Hippocampal formation (tissue), 2 donors: ENCODE results near the gene CDKL1.
"Not testable (repeated sequence)": the region's sequence is repeated elsewhere in the genome, so short reads cannot be mapped to it uniquely, and the experiment has no call there.

Experiments
- DNase-seq, 2 donors: peaks; one replicate each; lab custom pipeline; 2025; lab: John Stamatoyannopoulos, UW

The CDKL1 gene

DNA sequence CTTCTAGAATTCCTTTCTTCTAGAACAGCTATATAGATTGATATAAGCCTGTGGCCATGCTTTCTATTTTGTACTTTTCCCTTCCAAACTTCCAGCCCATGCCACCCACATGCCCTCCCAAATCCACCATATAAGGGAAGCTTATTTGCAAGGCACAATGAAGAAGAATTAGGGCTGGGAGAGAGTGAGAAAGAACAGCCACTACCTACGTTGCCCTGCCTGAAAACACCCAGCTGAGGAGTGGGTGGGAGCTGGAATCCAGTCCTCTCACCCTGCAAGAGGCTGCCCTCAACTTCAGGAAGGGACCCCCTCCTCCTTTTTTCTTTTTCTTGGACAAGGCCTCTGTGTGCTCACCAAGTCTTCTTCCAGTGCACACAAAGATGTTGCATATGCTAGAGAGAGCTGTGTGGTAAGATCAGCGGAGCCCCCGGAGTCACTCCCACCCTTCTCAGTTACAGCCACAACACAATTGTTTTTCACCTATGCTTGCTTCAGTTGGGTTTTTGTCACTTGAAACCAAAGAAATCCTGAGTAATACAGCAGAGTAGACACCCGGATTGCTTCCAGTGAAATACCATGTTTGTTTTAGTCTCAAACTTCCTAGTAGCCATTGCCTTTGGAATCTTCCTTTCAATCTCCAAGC is 38.8 kb downstream of the CDKL1 start:
- DNase-seq = peak in 1 of 2 donors; percentile 29

DNA sequence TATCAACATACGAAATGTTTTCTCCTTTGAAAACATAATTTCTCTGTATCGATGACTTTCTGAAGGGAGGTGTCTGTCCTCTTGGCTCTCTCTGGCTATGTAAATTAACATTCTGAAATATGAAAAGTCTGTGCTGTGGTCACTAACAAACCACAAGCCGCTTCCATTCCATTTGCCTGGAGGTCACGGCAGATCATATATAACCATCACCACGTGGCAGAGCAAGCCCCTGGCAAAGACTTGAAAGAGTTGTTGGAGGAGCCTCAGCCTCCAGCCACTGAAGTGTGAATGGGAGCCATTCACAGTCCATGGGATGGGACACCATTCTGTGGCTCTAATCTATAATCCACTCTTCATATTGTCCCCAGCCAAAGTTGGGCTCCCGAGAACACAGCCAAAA is 39.6 kb downstream of the CDKL1 start:
- no peak for DNase-seq

DNA sequence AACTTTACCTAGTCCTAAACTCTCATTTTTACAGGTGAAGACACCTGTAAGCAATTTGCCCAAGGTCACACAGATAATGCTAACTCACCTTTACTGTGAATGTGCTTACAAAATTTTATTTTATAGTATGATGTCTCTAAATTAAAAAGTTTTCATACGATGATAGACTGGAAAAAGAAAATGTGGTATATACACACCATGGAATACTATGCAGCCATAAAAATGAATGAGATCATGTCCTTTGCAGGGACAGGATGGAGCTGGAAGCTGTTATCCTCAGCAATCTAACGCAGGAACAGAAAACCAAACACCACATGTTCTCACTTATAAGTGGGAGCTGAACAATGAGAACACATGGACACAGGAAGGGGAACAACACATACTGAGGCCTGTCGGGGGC is 40.4 kb downstream of the CDKL1 start:
- not testable (repeated sequence) for DNase-seq

DNA sequence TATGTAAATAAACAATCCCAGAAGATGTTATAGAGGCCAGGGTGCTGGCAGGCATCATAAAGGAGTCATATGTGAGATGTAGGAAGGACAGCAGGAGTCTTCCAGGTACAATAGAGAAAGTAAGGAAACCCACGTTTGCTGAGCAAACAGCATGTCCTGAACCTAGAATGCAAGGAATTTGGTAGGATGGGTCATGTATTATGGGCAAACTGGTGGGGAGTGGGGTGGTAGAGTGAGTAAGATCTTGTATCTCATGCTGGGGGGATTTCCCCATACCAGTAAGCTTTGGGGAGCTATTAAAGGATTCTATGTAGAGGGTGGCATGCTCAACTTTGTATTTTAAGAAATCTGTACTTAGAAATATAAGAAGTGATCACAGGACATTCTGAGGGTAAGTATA is 41.0 kb downstream of the CDKL1 start:
- DNase-seq = no peak

DNA sequence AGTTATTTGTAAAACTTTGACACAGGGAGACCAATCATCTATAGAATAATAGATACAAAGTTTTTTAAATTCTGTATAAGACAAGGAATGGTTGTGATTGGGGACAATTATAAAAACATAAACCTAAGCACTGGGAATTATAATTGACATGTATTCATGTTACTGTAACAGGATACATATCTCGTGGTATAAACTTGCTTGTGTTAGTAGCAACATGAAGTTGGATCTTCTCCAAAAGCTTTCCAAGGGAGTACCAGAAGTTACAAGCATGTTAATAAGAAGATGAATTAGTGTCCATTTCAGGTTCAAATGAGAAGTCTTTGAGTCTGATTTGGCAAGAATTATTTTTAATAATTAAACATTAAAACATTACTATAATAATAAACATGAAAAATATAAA is 42.2 kb downstream of the CDKL1 start:
- DNase-seq = no peak

DNA sequence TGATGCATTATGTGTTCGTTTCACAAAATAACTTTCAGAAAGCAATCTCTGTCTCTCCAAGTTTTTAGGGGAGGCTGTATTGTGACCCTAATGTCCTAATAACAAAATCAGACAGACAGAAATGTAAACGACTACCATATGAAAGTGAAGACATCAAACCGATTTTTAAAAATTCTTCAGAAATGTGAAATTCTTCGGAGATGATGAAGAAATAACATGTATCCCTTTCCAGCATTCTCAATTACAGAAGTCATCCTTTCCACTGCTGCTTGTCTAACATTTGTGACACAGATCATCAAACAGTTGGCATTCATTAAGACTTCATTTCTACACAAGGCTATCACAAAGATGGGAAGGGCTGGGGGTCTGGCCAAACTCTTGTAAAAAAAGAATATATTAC is 43.6 kb downstream of the CDKL1 start:
- DNase-seq = no peak

DNA sequence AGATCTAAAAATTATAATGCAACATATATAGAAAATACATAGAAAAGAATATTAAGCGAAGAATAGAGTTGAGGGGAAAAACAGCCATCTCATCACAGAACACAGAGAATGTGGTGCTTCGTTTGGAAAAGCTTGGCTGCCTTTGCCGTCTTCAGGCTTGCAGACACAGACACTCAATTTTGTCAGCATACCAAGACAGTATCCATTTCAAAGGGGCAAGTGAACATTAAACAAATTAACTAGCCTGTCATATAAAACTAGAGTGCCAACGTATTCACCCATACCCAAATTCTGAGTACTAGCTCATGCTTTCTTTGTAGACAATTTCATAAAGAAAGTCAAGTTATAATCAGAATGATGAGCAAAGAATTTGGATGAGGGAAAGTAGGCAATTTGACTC is 44.1 kb downstream of the CDKL1 start:
- DNase-seq = no peak

DNA sequence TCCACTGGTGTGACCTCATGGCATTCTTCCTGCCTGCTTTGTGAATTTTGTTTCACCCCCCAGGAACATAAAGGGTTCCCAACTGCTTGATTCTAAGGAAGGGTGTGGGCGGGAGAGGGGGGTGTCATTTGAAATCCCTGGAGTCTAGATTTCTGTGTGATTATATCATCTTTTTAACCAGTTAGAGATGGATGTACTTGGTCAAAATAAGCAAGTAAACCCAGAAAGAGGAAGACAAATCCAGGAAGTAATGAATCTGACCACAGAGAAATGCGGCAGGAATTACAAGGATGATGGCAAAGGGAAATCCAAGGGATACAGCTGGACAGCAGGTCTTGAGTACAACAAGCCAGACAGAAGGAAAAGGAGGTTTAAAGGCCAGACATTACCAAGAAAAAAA is 45.7 kb downstream of the CDKL1 start:
- DNase-seq = no peak

DNA sequence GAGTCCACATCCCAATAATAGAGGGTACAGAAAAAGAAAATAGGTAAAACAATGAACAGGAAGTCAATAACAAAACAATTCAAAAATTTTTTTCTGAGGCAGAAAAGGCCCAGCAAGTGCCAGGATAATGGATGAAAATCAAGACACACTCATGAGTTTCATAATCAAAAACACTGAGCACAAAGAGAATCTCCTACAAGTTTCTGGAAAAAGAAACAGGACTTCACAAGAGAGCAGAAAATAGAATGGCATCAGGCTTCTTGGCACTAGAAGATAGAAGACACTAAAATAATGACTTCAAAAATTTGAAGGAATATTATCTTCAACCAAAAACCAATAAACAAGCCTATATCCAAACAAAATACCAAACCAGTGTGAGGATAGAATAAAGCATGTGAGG is 47.7 kb downstream of the CDKL1 start:
- DNase-seq = no peak

DNA sequence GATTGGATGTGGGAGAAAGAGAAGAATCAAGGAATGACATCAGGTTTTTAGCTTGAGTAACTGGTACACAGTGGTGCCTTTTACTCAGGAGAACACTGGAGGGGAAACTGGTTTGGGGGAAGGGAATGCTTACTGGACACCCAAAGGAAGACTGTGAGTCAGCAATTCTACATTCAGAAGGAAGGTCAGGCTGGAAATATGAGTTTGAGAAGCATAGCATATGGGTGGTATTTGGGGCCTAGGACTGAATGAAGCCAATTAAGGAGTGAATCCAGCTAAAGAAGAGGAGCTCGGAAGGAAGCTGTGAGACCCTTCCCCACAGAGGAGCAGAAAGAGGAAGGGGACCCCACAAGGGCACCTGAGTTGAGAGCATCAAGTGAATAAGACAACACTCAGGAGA is 49.2 kb downstream of the CDKL1 start:
- no peak for DNase-seq

DNA sequence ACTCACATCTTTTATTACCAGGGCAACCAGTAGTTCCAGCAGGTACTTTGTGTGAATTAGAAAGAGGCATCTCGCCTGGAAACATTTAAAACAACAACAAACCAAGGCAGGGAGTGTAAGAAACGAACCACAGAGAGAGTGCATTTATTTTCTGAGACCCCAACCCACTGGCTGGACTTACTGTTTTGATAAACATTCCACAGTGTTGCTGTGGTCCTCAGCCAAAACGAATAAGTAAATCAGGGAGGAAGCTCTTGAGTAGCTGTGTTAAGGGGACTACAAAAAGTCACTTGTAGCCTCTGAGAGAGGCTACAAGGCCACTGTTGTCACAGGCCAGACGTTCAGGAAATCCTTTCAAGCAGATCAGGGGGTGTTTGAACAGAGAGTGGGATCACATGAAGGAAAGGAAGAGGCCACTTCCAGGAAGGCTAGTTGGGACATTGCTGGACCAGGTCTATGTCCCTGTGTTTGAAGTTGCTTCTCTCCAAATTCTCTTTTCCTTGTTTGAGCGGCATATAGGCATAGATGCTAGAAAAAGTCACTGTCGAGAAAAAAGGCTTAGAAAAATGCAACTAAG is 50.7 kb downstream of the CDKL1 start:
- DNase-seq = no peak

DNA sequence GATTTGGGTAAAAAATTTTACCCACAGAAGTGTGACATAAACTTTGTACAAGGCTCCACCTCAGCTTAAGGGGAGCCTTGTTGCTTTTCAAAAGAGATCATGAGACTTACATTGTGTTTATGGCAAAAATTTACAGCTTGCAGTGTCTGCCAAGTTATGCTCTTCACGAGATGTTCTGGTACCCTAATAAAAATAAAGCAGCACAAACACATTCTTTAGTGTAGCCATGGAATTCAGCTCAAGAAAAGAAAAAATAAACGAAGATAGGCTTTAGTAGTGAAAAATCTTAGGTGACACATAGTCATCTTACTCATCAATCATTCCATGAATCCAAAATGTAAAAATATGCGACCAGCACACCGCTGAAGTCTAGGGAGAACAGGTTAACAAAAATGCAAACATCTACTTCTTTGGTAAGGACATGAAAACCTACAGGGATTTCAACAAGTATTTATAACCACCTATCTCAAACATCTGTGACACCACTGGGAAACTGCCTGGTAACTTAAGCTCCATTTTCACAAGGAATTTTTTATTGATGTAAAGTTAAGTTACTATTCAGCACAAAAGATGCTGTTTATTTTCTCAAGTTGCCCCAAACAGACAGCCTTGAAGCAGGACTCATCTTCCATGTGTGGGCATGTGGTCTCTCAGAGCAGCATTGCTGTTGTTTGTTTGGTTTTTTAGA is 51.7 kb downstream of the CDKL1 start:
- peak in 1 of 2 donors; percentile 22 for DNase-seq

DNA sequence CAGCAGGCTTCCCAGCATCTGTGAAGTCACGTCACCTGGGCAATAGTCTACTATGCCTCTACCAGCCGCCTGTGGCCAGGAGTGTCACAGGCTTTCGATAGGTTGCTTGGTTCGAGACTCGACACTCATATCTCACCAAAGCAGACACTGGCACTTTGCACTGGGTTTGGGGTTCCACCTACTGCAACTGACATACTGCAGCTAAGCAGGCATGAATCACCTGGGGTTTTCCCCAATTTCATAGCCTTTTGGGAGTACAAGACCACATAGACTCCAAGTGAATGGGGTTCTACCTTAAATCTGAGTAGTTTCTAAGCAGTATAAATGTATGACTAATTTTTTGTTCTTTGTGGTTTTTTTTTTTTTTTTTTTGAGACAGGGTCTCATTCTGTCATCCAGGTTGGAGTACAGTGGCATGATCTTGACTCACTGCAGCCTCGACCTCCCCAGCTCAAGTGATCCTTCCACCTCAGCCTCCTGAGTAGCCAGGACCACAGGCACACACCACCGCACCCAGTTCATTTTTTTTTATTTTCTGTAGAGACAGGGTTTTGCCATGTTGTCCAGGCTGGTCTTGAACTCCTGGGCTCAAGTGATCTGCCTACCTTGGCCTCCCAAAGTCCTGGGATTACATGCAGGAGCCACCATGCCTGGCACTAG is 52.4 kb downstream of the CDKL1 start:
- no peak for DNase-seq

DNA sequence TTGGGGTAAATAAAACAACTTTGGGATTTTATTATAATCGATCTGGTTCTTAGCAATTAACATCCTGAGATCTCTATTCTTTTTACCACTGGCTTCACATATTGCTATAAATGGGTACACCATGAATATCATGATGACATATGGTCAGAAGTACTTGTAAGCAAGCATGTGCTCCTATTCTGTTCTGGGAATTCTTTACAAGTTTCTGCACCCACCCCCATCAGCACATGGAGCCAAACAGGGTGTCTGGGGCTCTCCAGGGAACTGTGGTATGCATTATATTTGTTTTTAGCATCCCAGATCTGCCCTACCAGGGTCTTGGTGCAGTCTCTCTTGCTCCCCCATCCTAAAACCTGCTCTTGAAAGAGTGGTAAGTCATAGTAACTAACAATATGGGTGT is 53.2 kb downstream of the CDKL1 start:
- no peak for DNase-seq

DNA sequence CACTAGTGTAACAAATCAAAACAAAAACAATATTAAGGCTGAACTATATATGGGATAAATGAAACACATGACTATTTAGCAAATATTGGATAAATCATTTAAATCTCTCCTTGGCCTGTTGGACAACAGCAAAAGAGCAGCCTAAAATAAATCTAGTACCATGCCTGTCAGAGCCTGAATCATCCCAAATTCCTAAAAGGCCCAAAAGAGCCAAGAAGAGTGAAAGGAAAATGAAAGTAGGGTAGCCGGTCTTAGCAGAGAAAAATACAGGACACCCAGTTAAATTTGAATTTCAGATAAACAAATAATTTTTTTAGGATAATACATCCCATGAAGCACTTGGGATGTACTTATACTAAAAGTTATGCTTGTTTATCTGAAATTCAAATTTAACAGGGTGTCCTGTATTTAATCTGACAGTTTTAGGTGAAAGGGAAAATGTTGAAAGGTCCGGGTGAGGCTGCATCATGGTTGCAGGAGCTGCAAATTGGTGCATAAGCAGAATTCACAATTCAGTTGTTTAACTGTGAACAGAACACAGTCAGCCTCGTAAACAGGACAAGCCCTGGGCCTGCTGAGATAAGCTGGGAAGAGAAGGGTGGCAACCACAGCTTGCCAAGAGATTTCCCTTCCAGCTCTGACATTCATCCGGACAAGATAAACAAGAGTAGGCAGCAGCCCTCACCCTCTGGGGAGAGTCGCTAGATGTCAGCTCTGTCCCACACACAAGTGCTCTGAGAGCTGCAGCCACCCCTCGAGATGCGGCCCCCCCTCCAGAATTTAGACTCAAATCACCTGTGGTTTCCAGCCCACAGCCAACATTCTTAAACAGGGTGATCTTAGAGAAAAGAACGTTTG is 54.2 kb downstream of the CDKL1 start:
- DNase-seq = peak; percentile 76

DNA sequence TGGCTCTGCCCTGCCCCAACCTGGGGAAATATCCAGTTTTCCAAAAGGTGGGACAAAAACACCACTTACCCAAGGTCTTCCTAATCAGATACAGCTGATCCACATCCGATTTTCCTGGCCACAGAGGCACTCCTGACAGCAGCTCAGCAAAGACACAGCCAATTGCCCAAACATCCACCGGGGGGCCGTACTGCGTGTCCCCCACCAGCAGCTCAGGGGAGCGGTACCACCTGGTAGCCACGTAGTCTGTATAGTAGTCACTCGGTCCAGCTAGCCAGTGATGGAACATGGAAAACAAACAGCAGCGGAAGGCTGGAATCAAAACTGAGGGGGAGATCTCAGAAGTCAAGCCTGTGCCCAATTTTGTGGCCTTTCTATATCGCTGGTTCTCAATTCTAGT is 55.7 kb downstream of the CDKL1 start:
- no peak for DNase-seq

DNA sequence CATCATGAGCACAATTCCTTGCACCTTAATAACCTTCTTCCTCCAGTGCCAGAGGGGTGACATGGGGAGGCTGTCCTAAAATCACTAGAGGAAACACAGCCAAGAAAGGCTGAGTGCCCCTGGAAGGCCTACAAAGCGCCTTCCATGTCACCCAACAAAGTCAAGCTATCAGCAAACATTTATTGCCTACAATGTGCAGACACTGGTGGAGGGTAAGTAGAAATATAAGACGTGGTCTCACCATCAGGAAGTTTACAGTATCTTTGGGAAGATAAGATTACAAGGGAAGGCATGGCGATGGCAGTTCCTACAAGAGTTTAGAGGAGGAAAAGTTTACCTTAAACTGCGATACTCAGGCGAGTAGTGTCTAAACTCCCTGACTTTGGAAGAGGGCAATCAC is 56.6 kb downstream of the CDKL1 start:
- no peak for DNase-seq

DNA sequence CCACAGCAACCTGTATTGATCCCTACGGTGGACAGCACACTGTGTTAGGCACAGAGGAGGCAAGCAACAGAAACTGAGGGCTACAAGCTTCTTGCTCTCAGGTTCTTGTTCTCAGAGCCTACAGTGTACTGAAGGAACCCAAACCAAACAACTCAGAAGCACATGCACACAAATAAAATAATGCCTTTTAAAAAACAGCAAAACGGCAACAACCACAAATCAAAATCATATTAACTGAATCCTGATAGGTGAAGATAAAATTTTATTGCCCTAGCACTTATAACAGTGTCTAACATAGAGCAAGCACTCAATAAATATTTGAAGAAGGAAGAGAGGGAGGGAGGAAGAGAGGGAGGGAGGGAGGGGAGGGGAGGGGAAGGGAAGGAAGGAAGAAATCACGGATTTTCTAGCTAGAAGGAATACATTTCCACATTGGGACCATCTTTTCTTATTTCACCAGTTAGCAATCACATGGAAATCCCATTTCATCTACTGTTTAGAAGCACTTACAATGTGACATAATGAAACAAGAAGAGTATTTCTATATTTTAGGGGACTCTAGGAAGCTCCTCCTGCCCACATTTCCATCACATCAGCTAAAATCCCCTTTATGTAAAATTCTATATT is 57.4 kb downstream of the CDKL1 start:
- no peak for DNase-seq

DNA sequence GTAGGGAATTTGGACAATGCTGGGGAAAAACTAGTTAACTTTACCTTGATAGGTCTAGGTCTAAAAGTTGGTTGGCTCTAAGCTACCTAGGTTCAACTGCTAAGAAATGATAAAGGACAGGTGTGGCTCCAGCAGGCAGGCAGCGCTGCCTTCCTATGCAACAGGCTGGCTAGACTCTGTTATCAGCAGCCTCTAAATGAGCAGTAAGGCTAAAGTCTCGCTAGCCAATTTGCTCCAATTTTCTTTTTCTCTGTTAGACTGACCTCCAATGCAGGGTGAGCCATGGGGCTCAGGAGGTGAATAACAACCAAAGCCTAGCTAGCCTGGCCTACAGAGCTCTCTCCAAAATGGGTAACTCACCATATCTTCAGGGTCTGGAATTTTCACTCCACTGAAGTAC is 58.1 kb downstream of the CDKL1 start:
- no peak for DNase-seq

DNA sequence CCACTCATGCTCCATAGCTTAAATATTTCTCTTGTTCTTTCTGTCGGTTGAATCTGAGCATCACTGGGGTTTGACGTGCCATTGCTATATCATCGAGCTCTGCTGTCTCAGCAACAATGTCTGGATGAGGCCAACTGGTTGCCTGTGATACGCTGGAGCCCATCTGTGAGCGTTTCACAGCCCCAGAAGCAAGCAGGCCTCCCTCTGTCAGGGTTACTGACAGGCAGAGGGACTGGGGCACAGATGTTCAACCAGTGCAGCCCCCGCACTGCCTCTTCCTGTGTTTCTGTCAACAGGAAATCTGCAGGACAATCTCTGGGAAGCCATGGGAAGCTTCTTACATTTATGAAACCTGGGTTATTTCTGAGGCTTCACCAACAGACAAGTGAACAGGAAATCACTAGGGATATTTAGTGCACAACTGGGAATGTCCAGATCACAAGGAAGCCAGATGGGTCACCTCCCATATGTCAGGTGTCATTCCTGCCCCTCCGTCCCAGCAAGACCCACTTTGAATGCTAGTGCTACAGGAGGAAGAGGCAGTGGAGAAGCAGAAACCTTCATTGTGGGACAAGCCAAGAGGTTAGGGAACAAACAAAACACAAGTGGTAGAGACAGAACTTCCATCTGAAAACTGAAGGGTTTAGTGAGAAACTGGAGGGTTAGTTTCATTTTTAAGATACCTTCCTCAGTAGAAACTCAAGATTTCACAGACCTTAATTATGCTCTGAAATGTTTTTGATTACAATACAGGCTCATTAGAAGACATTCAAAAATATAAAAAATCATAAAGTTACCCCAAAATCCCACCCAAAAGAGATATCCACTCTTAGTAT is 60.5 kb downstream of the CDKL1 start:
- peak; percentile 51 to 73 for DNase-seq

DNA sequence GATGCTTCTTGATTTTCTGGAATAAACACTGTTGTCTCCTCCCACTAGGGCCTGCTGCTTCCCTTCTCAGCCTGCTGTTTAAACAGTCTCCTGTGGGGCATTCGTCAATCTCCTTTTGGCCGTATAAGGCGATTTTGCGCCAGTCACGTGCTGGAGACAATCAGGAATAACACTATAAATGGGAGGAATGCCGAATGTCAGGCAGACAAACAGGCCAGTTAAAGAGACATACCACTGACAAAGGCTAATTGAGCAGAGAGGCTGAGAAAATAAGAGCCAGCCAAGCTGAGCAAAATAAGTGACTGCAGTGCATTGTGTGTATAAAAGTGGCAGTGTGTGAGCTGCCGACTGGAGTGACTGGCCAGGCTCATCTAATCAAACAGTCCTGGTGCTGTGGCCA is 61.3 kb downstream of the CDKL1 start:
- DNase-seq = peak; percentile 74 to 94
